K562 (cell line): ENCODE measurements around the gene ZFR2.

Experiments used
- AFF1 ChIP-seq, 2 experiments: fragments of 450-650 bp; IDR thresholded peaks; 2 replicates each; pipeline ENCODE4 v1.6.1; 2018; ENCODE audit warnings: mild to moderate bottlenecking in 2 of 2, low read depth in 1 of 2; ENCODE audit not compliant: partially characterized antibody in 2 of 2
- BACH1 ChIP-seq: fragments of 200-800 bp; sonication (Bioruptor generic); IDR thresholded peaks from 2 replicates; pipeline ENCODE4 v1.6.1; 2016; ENCODE audit warnings: missing genetic modification characterization, missing compliant biosample characterization
- CBX1 ChIP-seq: sonication (generic); IDR thresholded peaks from 2 replicates; pipeline ENCODE4 v1.6.1; 2016; ENCODE audit warnings: antibody characterized with exemption, low read depth, mild to moderate bottlenecking
- CTCF ChIP-seq, 3 experiments: IDR thresholded peaks in 2 of 3; conservative IDR thresholded peaks in 1 of 3; 2 replicates each; pipeline ENCODE4 v1.5.1; 2011 to 2012; ENCODE audit warnings: low read length in 3 of 3, mild to moderate bottlenecking in 3 of 3, control low read depth in 2 of 3, improper control_type of control experiment in 1 of 3, inconsistent platforms in 1 of 3, low read depth in 1 of 3, mixed read lengths in 1 of 3, moderate library complexity in 1 of 3; ENCODE audit not compliant: insufficient read depth in 2 of 3
- ETV6 ChIP-seq, 3 experiments: fragments of 150-350 bp in 1 of 3; sonication (generic) in 1 of 3; formaldehyde crosslinking in 1 of 3; IDR thresholded peaks; 2 replicates each; pipeline versions ENCODE4 v1.6.1 to v1.8.0; 2014 to 2022; ENCODE audit warnings: borderline replicate concordance in 2 of 3, low read depth in 2 of 3, antibody characterized with exemption in 1 of 3, low read length in 1 of 3, mild to moderate bottlenecking in 1 of 3, missing genetic modification reagents in 1 of 3
- JUND ChIP-seq, 2 experiments: IDR thresholded peaks; 2 replicates in 1 of 2; 3 replicates in 1 of 2; pipeline ENCODE4 v1.6.1; 2011; ENCODE audit warnings: borderline replicate concordance in 2 of 2, low read depth in 2 of 2, low read length in 2 of 2, improper control_type of control experiment in 1 of 2, missing biosample characterization in 1 of 2, missing genetic modification characterization in 1 of 2, missing genetic modification reagents in 1 of 2
- NCOA4 ChIP-seq: fragments of 450-650 bp; IDR thresholded peaks from 2 replicates; pipeline ENCODE4 v1.6.1; 2018; ENCODE audit warnings: mild to moderate bottlenecking; ENCODE audit not compliant: partially characterized antibody
- RAD21 ChIP-seq, 2 experiments: fragments of 250-450 bp in 1 of 2; fragments of 450-650 bp in 1 of 2; sonication (Bioruptor Pico) in 1 of 2; formaldehyde crosslinking in 1 of 2; IDR thresholded peaks in 1 of 2; conservative IDR thresholded peaks in 1 of 2; 2 replicates each; pipeline versions ENCODE4 v1.4.0 to v1.8.0; 2020 to 2022; ENCODE audit warnings: mild to moderate bottlenecking in 2 of 2, moderate library complexity in 1 of 2
- SIN3B ChIP-seq: fragments of 450-650 bp; IDR thresholded peaks from 2 replicates; pipeline ENCODE4 v1.6.1; 2017; ENCODE audit warnings: low read depth, mild to moderate bottlenecking, moderate library complexity
- ZKSCAN1 ChIP-seq: fragments of 150-350 bp; IDR thresholded peaks from 2 replicates; pipeline ENCODE4 v1.6.1; 2016; ENCODE audit warnings: low read depth, low read length
- ZNF121 ChIP-seq: sonication (generic); formaldehyde crosslinking; conservative IDR thresholded peaks from 2 replicates; pipeline ENCODE4 v1.8.0; 2022; ENCODE audit warnings: missing genetic modification reagents
- ZNF780A ChIP-seq: fragments of 250-450 bp; sonication (Bioruptor Pico); IDR thresholded peaks from 2 replicates; pipeline ENCODE4 v1.5.0; 2021; ENCODE audit warnings: mild to moderate bottlenecking
- ZZZ3 ChIP-seq: fragments of 450-650 bp; IDR thresholded peaks from 2 replicates; pipeline ENCODE4 v1.6.1; 2016; ENCODE audit warnings: antibody characterized with exemption, mild to moderate bottlenecking, moderate library complexity

- TF ChIP-seq NCOA4 (no peak), CTCF (IDR thresholded peaks at IDR 0.05 in 2 of 3, conservative IDR thresholded peaks at IDR 0.05 in 1 of 3; ENCODE audit: insufficient read depth in 2 of 3, low read depth in 1 of 3, low read length in 3 of 3) (no peak), SIN3B (no peak), ZNF780A (no peak), AFF1 (IDR thresholded peaks at IDR 0.05; ENCODE audit: low read depth in 1 of 2, partially characterized antibody in 2 of 2) (no peak), ZNF121 (CRISPR knock-in tag) (no peak), ZZZ3 (no peak), CBX1 (no peak), RAD21 (CRISPR knock-in tag; conservative IDR thresholded peaks at IDR 0.05 in 1 of 2, IDR thresholded peaks at IDR 0.05 in 1 of 2) (no peak), ETV6 (IDR thresholded peaks at IDR 0.05; ENCODE audit: borderline replicate concordance in 1 of 2, low read depth in 2 of 2, low read length in 1 of 2) (no peak), ETV6 (CRISPR knock-in tag; IDR thresholded peaks at IDR 0.05; ENCODE audit: borderline replicate concordance) (no peak), ZKSCAN1 (no peak), JUND (IDR thresholded peaks at IDR 0.05; ENCODE audit: borderline replicate concordance, low read depth, low read length) (no peak), JUND (tag; IDR thresholded peaks at IDR 0.05; ENCODE audit: borderline replicate concordance, low read depth, low read length) (no peak), BACH1 (tag) (no peak)
Observed at GRCh38 chr19:3766520-3766919, 102.3 kb downstream of the ZFR2 start.
